Neural cell (in vitro differentiated cells): ENCODE data around the gene HIPK2. TPM values are rescaled to one million over a fixed set of nuclear protein-coding genes. Genes with fewer than 3 reads are reported as not detected.

Experiments
- H2AFZ ChIP-seq: fragments of 200-600, 300-800 bp; sonication (generic), shearing (Covaris generic); 2 replicates; pipeline ENCODE4 v1.6.0; 2014; ENCODE audit warnings: low read depth, mild to moderate bottlenecking, antibody characterized with exemption, low read length, moderate library complexity
- H3F3A ChIP-seq: fragments of 200-600 bp; shearing (Covaris generic); 2 replicates; pipeline ENCODE4 v1.6.1; 2016; ENCODE audit warnings: mild to moderate bottlenecking, moderate library complexity, mixed read lengths, antibody characterized with exemption, low read length; ENCODE audit not compliant: insufficient read depth, poor library complexity, severe bottlenecking
- H3K27ac ChIP-seq: fragments of 200-600, 300-800 bp; sonication (generic), shearing (Covaris generic); 2 replicates; pipeline ENCODE4 v1.5.1; 2014; ENCODE audit warnings: mild to moderate bottlenecking, low read length, moderate library complexity
- H3K27me3 ChIP-seq: fragments of 300-800, 200-600 bp; sonication (generic), shearing (Covaris generic); 2 replicates; pipeline ENCODE4 v1.6.0; 2014; ENCODE audit warnings: mild to moderate bottlenecking, low read depth, low read length, moderate library complexity; ENCODE audit not compliant: insufficient read depth
- H3K36me3 ChIP-seq: fragments of 300-800, 200-600 bp; sonication (generic), shearing (Covaris generic); 2 replicates; pipeline ENCODE4 v1.5.1; 2014; ENCODE audit warnings: mild to moderate bottlenecking, antibody characterized with exemption, low read length, moderate library complexity; ENCODE audit not compliant: insufficient read depth
- H3K4me2 ChIP-seq: fragments of 300-800, 200-600 bp; sonication (generic), shearing (Covaris generic); 2 replicates; pipeline ENCODE4 v1.6.0; 2014; ENCODE audit warnings: mild to moderate bottlenecking, low read length
- H3K4me3 ChIP-seq: fragments of 300-800, 200-600 bp; sonication (generic), shearing (Covaris generic); 2 replicates; pipeline ENCODE4 v1.5.1; 2014; ENCODE audit warnings: mild to moderate bottlenecking, low read length, moderate library complexity
- H3K79me2 ChIP-seq: fragments of 200-600 bp; shearing (Covaris generic); replicated peaks from 2 replicates; pipeline ENCODE4 v1.6.0; 2014; ENCODE audit warnings: mild to moderate bottlenecking, low read length, moderate library complexity; ENCODE audit not compliant: insufficient read depth
- H3K9ac ChIP-seq: fragments of 300-800, 200-600 bp; sonication (generic), shearing (Covaris generic); 2 replicates; pipeline ENCODE4 v1.6.1; 2016; ENCODE audit warnings: mild to moderate bottlenecking, low read length, mixed read lengths
- H3K9me2 ChIP-seq: fragments of 200-600 bp; shearing (Covaris generic); 2 replicates; pipeline ENCODE4 v1.6.1; 2016; ENCODE audit warnings: mild to moderate bottlenecking, low read length, mixed read lengths; ENCODE audit not compliant: insufficient read depth
- H3K9me3 ChIP-seq: fragments of 200-600, 300-800 bp; sonication (generic), shearing (Covaris generic); 2 replicates; pipeline ENCODE4 v1.6.1; 2016; ENCODE audit warnings: mild to moderate bottlenecking, mixed run types, low read length, moderate library complexity, mixed read lengths
- H4K20me1 ChIP-seq: fragments of 200-600 bp; shearing (Covaris generic); 2 replicates; pipeline ENCODE4 v1.6.1; 2016; ENCODE audit warnings: mild to moderate bottlenecking, mixed run types; ENCODE audit not compliant: insufficient read depth
- EP300 ChIP-seq: fragments of 450-650 bp; conservative IDR thresholded peaks from 2 replicates; pipeline ENCODE4 v1.6.1; 2014; ENCODE audit warnings: antibody characterized with exemption, mild to moderate bottlenecking, moderate library complexity; ENCODE audit not compliant: poor library complexity, severe bottlenecking
- EZH2 ChIP-seq: fragments of 200-600, 300-800 bp; shearing (Covaris generic), sonication (generic); IDR thresholded peaks from 2 replicates; pipeline ENCODE4 v1.6.1; 2014; ENCODE audit warnings: antibody characterized with exemption, low read length, borderline replicate concordance, mild to moderate bottlenecking; ENCODE audit not compliant: insufficient read depth, poor library complexity, severe bottlenecking
- MXI1 ChIP-seq: fragments of 450-650 bp; conservative IDR thresholded peaks from 2 replicates; pipeline ENCODE4 v1.6.1; 2014; ENCODE audit warnings: antibody characterized with exemption, mild to moderate bottlenecking; ENCODE audit not compliant: poor library complexity, severe bottlenecking
- POLR2AphosphoS5 ChIP-seq: IDR thresholded peaks from 2 replicates; pipeline ENCODE4 v1.6.1; 2012
- SMC3 ChIP-seq: fragments of 450-650 bp; conservative IDR thresholded peaks from 2 replicates; pipeline ENCODE4 v1.6.1; 2014; ENCODE audit warnings: antibody characterized with exemption, mild to moderate bottlenecking, moderate library complexity; ENCODE audit not compliant: poor library complexity
- TAF1 ChIP-seq: IDR thresholded peaks from 2 replicates; pipeline ENCODE4 v1.6.1; 2012; ENCODE audit warnings: low read depth
- polyA plus RNA-seq: library from polyadenylated mRNA; depleted of rRNA; stranded (reverse); fragments of >200 nt; gene quantifications from 2 replicates; pipeline ENCODE4 v1.2.3, GENCODE V29; 2014
- TF ChIP-seq, protein P1 (sequence below): fragments of 450-650 bp; IDR thresholded peaks from 2 replicates; pipeline ENCODE4 v1.5.1; 2014; ENCODE audit warnings: antibody characterized with exemption, mild to moderate bottlenecking, moderate library complexity; ENCODE audit not compliant: poor library complexity, severe bottlenecking
- TF ChIP-seq, protein P2 (sequence below): IDR thresholded peaks from 2 replicates; pipeline ENCODE4 v1.6.1; 2012; ENCODE audit warnings: borderline replicate concordance

HIPK2 gene
- polyA plus RNA-seq, 1 donor from 2014 or later: 8.5 TPM

DNA sequence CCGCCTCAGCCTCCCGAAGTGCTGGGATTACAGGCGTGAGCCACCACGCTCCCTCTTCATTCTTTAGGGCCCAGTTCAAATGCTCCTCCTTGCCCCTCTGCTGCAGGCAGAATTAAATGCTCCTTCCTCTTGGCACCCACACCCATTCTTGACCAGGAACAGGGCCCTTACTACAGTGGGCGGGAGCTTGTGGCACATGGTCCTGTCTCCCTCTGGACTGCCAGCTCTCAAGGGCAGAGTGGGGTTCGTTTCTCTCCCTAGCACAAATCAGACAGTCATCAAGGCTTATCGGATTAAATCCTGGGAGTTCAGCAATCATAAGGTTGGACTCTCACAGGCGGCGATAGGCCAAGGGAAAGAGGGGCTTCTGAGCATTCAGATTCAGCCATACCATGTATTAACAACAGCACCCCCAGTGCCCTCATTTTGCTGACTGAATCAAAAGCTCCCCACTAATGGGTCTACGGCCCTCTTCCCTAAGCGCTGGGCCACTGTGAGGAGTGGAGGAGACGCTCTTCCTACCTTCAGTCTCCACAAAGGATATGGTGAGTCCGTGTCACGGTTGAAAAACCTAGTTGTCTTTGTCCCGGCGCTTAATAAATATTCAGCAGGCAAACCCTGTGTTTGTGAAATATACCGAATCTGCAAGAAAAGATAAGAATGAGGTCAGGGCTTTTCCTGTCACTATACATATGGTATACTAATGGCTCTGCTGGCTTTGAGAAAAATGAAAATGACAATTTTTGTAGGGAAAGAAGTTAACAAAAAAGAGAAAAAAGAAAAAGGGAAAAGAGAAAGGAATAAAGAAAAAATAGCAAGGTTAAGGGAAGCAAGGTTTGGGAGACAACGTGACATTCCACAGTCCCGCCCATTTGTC is 146.9 kb downstream of the HIPK2 start:
- H3K4me2 ChIP-seq: no peak overlapping the region
- no peaks in the 10 kb centered on the region for H3F3A ChIP-seq
- TF ChIP-seq, protein P1, sequence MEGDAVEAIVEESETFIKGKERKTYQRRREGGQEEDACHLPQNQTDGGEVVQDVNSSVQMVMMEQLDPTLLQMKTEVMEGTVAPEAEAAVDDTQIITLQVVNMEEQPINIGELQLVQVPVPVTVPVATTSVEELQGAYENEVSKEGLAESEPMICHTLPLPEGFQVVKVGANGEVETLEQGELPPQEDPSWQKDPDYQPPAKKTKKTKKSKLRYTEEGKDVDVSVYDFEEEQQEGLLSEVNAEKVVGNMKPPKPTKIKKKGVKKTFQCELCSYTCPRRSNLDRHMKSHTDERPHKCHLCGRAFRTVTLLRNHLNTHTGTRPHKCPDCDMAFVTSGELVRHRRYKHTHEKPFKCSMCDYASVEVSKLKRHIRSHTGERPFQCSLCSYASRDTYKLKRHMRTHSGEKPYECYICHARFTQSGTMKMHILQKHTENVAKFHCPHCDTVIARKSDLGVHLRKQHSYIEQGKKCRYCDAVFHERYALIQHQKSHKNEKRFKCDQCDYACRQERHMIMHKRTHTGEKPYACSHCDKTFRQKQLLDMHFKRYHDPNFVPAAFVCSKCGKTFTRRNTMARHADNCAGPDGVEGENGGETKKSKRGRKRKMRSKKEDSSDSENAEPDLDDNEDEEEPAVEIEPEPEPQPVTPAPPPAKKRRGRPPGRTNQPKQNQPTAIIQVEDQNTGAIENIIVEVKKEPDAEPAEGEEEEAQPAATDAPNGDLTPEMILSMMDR: no peak
- TF ChIP-seq POLR2AphosphoS5 (no peak), EP300 (no peak), TAF1 (no peak)
- TF ChIP-seq, protein P2, sequence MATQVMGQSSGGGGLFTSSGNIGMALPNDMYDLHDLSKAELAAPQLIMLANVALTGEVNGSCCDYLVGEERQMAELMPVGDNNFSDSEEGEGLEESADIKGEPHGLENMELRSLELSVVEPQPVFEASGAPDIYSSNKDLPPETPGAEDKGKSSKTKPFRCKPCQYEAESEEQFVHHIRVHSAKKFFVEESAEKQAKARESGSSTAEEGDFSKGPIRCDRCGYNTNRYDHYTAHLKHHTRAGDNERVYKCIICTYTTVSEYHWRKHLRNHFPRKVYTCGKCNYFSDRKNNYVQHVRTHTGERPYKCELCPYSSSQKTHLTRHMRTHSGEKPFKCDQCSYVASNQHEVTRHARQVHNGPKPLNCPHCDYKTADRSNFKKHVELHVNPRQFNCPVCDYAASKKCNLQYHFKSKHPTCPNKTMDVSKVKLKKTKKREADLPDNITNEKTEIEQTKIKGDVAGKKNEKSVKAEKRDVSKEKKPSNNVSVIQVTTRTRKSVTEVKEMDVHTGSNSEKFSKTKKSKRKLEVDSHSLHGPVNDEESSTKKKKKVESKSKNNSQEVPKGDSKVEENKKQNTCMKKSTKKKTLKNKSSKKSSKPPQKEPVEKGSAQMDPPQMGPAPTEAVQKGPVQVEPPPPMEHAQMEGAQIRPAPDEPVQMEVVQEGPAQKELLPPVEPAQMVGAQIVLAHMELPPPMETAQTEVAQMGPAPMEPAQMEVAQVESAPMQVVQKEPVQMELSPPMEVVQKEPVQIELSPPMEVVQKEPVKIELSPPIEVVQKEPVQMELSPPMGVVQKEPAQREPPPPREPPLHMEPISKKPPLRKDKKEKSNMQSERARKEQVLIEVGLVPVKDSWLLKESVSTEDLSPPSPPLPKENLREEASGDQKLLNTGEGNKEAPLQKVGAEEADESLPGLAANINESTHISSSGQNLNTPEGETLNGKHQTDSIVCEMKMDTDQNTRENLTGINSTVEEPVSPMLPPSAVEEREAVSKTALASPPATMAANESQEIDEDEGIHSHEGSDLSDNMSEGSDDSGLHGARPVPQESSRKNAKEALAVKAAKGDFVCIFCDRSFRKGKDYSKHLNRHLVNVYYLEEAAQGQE: no peak
- no peaks in the 10 kb centered on the region for H3K9me2 ChIP-seq
- H3K9ac ChIP-seq: no peak overlapping the region
- no peak overlapping the region for H2AFZ ChIP-seq
- H4K20me1 ChIP-seq: no peaks in the 10 kb centered on the region
- no peak overlapping the region for H3K27ac ChIP-seq
- no peaks in the 10 kb centered on the region for H3K27me3 ChIP-seq
- peaks cover 5% of the 10 kb centered on the region for H3K36me3 ChIP-seq
- H3K4me3 ChIP-seq: no peak overlapping the region
- H3K9me3 ChIP-seq: no peaks in the 10 kb centered on the region
- H3K79me2 ChIP-seq: no peaks in the 10 kb centered on the region

DNA sequence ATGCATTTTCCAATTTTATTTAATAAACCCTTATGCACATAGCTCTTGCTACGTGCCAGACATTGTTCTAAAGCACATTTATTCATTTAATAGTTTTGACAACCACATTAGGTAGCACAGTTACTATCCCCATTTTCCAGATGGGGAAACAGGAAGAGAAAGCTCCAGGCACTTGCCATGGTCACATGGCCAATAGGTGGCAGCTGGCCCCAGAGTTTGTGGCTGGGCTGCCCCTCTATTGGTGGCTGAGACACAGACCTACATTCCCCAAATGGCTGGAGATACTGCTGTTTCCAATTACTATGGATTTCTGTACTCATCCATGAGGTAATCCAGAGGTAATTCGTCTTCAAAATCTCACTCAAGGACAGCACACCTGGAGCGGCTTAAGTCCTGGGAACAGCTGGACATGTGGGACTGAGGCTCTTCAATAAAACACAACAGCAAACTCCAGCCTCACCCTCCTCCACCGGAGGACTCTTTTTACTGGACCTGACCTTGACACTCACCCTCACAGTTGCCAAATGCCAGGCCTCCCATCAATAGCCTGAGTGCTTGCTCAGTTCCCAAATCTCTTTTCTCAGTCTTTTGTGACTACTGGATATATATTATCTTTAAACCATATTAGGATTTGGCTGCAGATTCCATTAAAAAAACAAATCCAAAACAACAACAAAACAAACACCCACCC is 148.3 kb downstream of the HIPK2 start:
- Histone ChIP-seq H3F3A (no peaks in the 10 kb centered on the region), H3K27me3 (no peaks in the 10 kb centered on the region), H3K9me3 (no peaks in the 10 kb centered on the region), H3K4me2 (no peak overlapping the region), H3K27ac (no peak overlapping the region), H4K20me1 (no peaks in the 10 kb centered on the region), H3K36me3 (peaks cover 11% of the 10 kb centered on the region), H3K9me2 (no peaks in the 10 kb centered on the region), H2AFZ (no peak overlapping the region), H3K79me2 (no peaks in the 10 kb centered on the region), H3K4me3 (no peak overlapping the region), H3K9ac (no peak overlapping the region)
- TF ChIP-seq POLR2AphosphoS5 (no peak), EZH2 (no peak), SMC3 (no peak), MXI1 (no peak)
